ENCODE results near the gene PROX1.

PROX1 gene

DNA sequence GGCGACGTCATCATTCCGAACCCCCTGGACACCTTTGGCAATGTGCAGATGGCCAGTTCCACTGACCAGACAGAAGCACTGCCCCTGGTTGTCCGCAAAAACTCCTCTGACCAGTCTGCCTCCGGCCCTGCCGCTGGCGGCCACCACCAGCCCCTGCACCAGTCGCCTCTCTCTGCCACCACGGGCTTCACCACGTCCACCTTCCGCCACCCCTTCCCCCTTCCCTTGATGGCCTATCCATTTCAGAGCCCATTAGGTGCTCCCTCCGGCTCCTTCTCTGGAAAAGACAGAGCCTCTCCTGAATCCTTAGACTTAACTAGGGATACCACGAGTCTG, 10.0 kb downstream of the PROX1 start:
- no peak for ATAC-seq

GRCh38 chr1:213998785-213999184, 11.0 kb downstream of the PROX1 start:
- no peak for ATAC-seq

GRCh38 chr1:213999732-214000131, 12.0 kb downstream of the PROX1 start:
- no peak for ATAC-seq

DNA sequence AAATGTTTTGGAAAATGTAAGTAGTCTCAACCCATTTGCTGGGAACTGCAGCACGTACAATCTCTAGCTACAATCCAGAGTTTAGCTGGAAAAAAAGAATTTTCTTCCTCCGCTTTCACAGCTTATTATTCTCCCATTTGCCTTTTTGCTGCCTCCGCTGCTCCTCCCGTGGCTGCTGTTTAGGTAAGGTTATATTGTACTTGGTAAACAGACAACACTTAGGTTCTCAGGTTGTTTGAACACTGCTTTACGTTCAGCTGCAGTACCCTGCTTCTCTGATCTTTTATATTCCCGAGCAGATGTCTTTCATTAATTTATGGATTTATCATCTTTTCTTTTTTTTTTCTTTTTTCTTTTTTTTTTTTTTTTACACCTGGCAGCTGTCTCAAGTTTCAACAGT, 14.3 kb downstream of the PROX1 start:
- no peak for ATAC-seq

DNA sequence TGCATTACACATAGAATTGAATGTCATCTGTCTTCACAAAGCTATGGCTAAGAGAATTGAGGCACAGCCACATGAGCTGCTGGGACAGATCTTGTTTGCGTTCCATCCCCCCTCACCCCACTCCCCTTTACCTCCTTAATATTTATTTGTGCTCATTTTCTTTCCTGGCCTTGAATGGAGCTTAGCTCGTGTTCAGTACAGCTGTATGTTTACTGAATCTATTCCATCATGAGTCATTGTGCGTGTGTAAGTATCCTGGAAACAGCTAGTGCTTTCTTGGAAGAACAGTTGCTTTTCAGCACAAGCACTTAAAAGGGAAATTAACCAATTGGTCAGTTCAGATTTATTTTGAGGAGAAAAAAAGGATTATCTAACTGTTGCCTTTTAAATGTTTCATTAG, 14.7 kb downstream of the PROX1 start:
- ATAC-seq, result no peak

DNA sequence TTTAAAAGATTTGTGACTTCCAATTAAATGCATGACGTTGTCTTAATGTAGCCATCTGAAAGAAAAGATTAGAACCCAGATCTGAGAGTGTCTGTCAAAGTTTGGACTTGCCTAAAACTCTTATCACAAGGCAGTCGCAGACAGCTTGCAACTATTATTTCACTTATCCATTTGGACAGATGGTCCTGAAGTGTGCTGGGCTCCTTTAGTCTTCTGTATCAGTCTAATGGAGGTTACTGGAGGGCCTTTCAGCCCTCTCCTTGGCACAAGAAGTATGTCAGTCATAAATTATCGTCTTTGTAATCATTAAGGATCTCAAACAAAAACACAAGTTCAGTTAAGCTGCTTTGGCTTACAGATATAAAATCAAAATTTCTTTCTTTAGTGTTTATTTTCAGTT, 15.5 kb downstream of the PROX1 start:
- ATAC-seq, result no peak

DNA sequence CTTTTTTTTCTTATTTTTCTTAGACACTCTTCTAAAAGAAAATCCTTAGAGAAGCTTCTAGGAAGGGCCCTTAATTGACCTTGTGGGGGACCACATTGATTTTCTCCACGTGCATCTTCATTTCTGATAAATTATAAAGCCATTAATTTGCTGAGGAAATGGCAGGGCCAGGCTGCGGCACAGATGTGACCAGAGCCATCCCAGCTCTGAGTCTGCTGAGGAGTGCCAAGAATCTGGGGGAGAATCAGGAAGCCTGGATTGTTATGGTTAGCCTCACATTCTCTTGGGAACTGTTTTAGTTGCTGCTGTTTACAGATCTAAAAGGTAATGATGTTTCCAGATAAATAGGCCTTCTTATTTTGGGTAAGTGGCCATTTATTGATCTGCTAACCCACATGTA, 16.2 kb downstream of the PROX1 start:
- no peak for ATAC-seq

GRCh38 chr1:214004795-214005194, 17.0 kb downstream of the PROX1 start:
- no peak for ATAC-seq

DNA sequence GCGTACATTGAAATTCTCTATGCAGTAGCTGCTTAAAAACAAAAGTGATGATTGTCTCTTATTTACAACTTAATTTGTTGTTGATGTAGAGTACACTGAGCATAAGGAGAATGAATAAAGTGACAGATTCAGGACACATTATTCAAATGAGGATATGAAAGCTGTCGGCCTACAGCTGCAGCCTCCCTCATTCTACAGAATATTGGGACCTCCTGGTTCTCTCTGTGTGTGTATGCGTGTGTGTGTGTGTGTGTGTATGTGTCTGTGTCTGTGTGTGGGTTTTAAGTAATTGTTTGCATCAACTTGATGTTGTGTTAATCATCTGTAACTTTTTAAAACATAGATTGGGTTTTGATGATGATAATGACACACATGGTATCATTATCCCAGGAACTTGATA, 17.9 kb downstream of the PROX1 start:
- no peak for ATAC-seq

DNA sequence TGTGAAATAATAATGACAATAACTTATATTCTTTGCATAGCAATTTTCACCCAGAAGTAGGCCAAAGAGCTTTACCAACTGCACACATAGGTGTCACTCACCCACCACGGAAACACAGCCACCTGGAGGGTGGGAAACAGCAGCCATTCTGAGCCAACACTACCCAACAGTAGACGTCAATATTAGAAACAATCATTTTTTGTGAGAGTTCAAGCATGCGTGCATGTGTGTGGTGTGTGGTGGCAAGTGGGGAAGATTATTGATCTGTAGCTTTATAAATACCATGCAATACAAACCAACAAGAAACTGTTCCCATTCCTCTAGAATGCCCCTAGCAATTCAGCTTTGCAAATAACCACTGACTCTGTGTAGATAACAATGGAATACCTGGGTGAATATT, 19.1 kb downstream of the PROX1 start:
- no peak for ATAC-seq

DNA sequence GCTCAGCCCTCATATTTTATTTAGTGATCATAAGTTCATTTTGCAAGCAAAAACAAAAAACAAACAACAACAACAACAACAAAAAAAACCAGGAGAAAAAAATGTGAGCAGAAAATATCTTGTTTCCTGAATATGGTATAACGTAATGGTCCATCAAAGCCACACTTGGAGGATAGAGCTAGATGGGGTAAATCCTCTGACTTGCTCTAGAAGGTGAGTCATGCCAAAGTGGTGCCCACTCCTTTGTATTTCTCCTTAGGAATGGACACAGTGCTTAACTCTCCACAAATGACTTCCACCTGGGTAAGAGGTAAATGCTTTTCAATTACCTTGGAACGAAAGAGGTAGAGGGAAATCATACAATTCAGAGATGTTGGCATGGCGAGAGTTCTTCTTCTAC, 20.6 kb downstream of the PROX1 start:
- no peak for ATAC-seq

DNA sequence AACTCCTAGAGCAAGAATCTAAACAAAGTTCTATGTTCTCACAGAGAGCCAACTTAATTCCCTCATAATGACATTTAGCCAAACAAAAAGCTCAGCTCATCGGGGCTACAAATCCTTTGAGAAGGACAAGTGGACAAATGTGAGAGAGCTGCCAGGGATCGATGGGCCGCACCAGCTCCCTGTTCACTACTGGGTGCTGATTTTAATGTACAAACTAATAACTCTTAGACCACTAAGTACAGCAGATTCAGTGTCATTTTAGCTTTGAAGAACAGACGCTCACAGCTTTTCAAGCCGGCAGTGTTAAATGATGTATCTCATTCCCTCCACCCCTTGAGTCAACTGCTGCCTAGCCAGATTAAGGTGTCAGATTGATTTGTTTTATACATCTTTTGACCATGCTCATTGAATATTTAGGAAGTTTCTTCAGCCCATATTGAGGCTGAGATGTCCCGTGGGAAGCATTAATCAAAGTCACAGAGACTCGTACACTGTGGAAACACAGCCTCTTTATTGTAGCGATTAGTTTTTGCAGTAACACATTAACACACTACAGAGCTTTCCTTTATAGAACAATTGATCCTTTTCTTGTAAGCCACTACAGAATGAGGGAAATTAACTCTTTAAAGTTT, 21.1 kb downstream of the PROX1 start:
- ATAC-seq, result no peak

- ATAC-seq, result no peak
Observed at GRCh38 chr1:214009423-214010196, 21.8 kb downstream of the PROX1 start.

- ATAC-seq, result no peak
Observed at GRCh38 chr1:214010197-214010573, 22.4 kb downstream of the PROX1 start.

GRCh38 chr1:214010717-214011116, 22.9 kb downstream of the PROX1 start:
- ATAC-seq, result no peak

- no peak for ATAC-seq
Observed at GRCh38 chr1:214012418-214012817, 24.6 kb downstream of the PROX1 start.

DNA sequence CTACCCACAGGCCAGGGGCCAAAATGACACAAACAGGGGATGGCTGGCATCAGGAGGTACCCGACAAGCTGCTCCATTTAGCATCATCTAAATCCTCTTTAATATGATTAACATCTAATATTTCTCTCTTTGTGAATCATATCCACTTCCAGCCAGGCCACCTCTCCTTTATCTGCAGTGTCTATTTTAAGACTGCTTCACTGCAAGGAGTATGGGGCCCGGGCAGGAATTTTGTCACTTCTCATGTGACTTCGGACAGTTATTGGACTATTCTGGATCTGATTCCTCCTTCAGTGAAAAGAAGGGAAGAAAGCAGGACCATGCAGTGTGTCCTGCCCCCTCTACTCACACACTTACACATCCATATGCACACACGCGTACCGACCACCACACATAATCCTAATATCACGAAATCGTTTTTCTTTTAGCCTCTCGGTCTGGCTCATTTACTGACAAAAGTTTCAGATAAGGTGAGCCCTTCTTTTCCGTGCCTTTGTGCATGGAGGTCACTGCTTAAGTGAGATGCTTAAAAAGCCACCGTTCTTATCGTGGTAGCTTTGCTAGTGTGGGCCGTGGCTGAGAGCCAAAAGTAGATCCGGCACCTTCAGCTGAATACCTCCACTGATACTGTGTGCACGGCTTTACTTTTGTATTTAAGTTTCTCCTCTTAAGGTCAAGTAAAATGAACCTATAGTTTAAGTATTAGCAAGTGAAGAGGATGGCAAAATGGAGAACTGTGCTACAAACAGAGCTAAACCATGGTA, 26.0 kb downstream of the PROX1 start:
- no peak for ATAC-seq

DNA sequence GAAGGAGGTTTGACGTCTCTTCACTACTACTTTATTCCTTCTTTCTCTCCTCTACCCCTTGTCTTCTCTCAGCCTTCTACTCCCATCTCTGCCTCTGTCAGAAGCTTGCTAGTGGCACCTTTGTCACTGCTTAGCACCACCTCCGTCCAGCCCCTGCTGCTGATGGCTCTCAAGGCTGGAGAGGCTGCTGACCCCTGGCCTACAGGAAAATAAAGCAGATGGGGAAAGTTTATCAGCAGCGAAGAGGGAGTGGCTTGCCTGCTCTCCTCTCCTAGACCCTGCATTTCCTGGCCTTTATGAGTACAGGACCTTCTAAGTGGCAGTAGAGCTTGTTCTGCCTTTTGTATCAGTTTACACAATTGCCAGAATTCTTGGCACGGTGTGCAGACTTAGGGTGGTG, 27.0 kb downstream of the PROX1 start:
- no peak for ATAC-seq

DNA sequence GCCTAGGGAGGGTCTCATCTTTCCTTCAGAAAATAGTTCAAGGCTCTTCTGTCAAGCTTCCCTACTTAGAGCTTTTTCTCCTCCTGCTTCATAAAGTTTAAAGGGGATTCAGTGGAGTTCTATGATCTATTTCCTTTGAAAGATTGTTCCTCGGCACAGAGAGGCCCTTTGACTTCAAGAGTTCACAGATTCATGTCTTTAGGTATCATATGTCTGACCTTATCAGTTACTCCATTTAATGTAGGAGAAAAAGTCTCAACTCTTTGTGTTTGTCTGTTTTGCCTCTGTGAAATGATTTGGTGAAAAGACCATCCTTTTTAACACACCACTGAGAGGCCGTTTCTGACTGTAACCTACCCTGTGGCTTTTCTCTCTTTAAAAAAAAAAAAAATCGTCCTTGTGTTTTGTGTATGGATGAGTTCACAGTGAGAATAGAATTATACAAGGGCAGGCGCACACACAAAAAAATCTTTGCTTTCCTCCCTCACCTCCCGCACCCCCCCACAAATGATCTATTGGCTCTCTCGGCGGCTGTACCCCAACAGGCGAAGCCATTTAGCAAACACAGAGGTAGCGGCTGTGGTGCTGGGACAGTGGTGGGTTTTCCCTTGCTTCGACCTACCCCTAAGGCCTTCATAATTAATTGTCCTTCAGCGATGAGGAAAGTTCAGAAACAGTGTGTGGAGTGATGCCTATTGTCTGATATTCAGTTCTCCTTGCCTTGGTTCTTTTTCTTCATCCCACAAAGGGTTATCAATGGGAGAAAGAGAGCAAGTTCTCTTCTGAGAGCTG, 29.6 kb downstream of the PROX1 start:
- ATAC-seq, result no peak

DNA sequence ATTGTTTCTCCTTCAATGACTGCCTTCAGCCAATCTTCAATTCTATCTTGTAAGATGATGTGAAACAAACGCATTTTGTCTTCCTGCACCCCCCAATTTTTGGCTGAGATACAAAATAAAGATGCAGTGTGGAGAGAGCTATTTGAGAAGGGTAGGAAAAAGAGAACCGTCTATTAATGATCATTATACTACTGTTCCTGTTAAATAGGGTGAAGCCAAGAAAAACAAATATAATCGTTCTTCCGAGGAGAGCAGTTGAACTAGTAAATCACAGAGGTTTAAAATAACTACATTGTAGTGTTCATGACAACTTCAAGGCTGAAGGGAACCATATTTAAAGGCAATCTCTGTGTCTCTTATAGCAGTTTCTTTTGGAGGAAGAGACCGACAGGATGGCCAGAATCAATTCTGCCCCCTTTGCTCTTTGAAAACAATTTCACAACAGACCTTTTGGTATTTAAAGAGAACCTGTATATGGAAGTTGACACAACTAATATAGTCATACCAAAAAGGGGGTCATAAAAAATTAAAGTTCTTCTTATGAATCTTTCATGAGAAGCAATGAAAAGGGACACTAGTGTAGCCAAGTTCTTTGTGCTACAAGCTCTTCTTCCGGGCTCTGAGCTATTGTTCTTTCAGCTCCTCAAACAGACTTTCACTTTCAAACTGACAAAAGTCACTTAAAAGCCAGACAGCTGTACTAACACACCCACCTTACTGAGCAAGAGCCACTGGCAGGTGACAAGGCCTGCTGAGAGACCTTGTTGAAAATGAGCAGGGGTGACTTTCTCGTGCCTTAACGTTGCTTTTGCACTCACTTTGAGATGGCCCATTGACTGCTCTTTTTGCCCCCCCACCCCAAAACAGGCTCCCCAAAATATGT, 30.9 kb downstream of the PROX1 start:
- ATAC-seq, result peak in 1 of 2 donors; percentile 38

- ATAC-seq, result no peak
Observed at GRCh38 chr1:214019499-214019898, 31.7 kb downstream of the PROX1 start.

GRCh38 chr1:214021321-214021720, 33.5 kb downstream of the PROX1 start:
- ATAC-seq, result no peak

Data from activated CD4-positive, CD25-positive, alpha-beta regulatory T cell treated with anti-CD3 and anti-CD28 coated beads, Interleukin-2, amount 50 U/mL, for 24 hours (primary cell).